Stimulated activated naive B cell treated with anti-CD40 and anti-IgM and Interleukin-4, amounts not matched to agents 10 μg/mL and 1 μg/mL and 100 μg/mL, for 72 hours (primary cell): ENCODE results near the gene PNPLA5.

Experiments used
- ATAC-seq, 2 donors: fragments of 150-1000 bp; cut with Tn5 transposase; replicated peaks; 2 replicates each; pipeline ENCODE4 v1.10.0; 2021; ENCODE audit warnings: moderate library complexity in 1 of 2
- DNase-seq: peaks from one replicate; pipeline ENCODE4 v3.0.0; 2021
- H3K27ac Mint-ChIP-seq: one replicate; pipeline ENCODE4 v1.8.0; 2022; ENCODE audit warnings: mild to moderate bottlenecking, mixed read lengths
- H3K27me3 Mint-ChIP-seq, 2 donors: one replicate each; pipeline ENCODE4 v1.8.0; 2022; ENCODE audit warnings: mixed read lengths in 2 of 2
- H3K36me3 Mint-ChIP-seq, 2 donors: one replicate each; pipeline ENCODE4 v1.8.0; 2022; ENCODE audit warnings: mixed read lengths in 2 of 2, mild to moderate bottlenecking in 1 of 2
- H3K4me1 Mint-ChIP-seq, 2 donors: one replicate each; pipeline ENCODE4 v1.8.0; 2022; ENCODE audit warnings: mixed read lengths in 2 of 2, mild to moderate bottlenecking in 1 of 2
- H3K4me3 Mint-ChIP-seq, 2 donors: one replicate each; pipeline ENCODE4 v1.8.0; 2022; ENCODE audit warnings: mild to moderate bottlenecking in 2 of 2, mixed read lengths in 2 of 2, moderate library complexity in 1 of 2
- H3K9me3 Mint-ChIP-seq, 2 donors: one replicate each; pipeline ENCODE4 v1.8.0; 2022; ENCODE audit warnings: mixed read lengths in 2 of 2, mild to moderate bottlenecking in 1 of 2

Gene PNPLA5

GRCh38 chr22:43860831-43861230 is 31.0 kb downstream of the PNPLA5 start:
- DNase-seq (no peak), ATAC-seq (no peak)
- H3K4me1 Mint-ChIP-seq, result peaks cover 0 to 4% of the 10 kb centered on the region in 2 donors
- H3K27me3 Mint-ChIP-seq, result peaks cover 66 to 72% of the 10 kb centered on the region in 2 donors
- no peak overlapping the region for H3K4me3 Mint-ChIP-seq
- no peak overlapping the region for H3K27ac Mint-ChIP-seq
- H3K9me3 Mint-ChIP-seq, result peaks cover 5 to 10% of the 10 kb centered on the region in 2 donors
- H3K36me3 Mint-ChIP-seq, result no peaks in the 10 kb centered on the region

GRCh38 chr22:43860126-43860525 is 31.7 kb downstream of the PNPLA5 start:
- peaks cover 68 to 71% of the 10 kb centered on the region in 2 donors for H3K27me3 Mint-ChIP-seq
- H3K36me3 Mint-ChIP-seq, result no peaks in the 10 kb centered on the region
- no peak for ATAC-seq
- no peak for DNase-seq
- peaks cover 7 to 10% of the 10 kb centered on the region in 2 donors for H3K9me3 Mint-ChIP-seq
- no peak overlapping the region for H3K27ac Mint-ChIP-seq
- H3K4me1 Mint-ChIP-seq, result peaks cover 0 to 4% of the 10 kb centered on the region in 2 donors
- no peak overlapping the region for H3K4me3 Mint-ChIP-seq

GRCh38 chr22:43859621-43860020 is 32.2 kb downstream of the PNPLA5 start:
- Mint-ChIP-seq H3K4me3 (no peak overlapping the region), H3K27me3 (peaks cover 66 to 68% of the 10 kb centered on the region in 2 donors), H3K9me3 (peaks cover 7 to 10% of the 10 kb centered on the region in 2 donors), H3K4me1 (peaks cover 0 to 4% of the 10 kb centered on the region in 2 donors), H3K27ac (no peak overlapping the region), H3K36me3 (no peaks in the 10 kb centered on the region)
- ATAC-seq, result no peak
- DNase-seq, result no peak

- H3K27me3 Mint-ChIP-seq, result peaks cover 66% of the 10 kb centered on the region in 2 donors
- H3K9me3 Mint-ChIP-seq, result peaks cover 7 to 10% of the 10 kb centered on the region in 2 donors
- H3K4me1 Mint-ChIP-seq, result peaks cover 0 to 4% of the 10 kb centered on the region in 2 donors
- H3K36me3 Mint-ChIP-seq, result no peaks in the 10 kb centered on the region
- DNase-seq (no peak), ATAC-seq (no peak)
- H3K27ac Mint-ChIP-seq, result no peak overlapping the region
- H3K4me3 Mint-ChIP-seq, result no peak overlapping the region
Measured at GRCh38 chr22:43859176-43859575, 32.6 kb downstream of the PNPLA5 start.

- Mint-ChIP-seq H3K27ac (no peak overlapping the region), H3K9me3 (peaks cover 7 to 10% of the 10 kb centered on the region in 2 donors), H3K27me3 (peaks cover 58% of the 10 kb centered on the region in 2 donors), H3K36me3 (no peaks in the 10 kb centered on the region), H3K4me3 (no peak overlapping the region), H3K4me1 (peaks cover 0 to 4% of the 10 kb centered on the region in 2 donors)
- DNase-seq (no peak), ATAC-seq (no peak)
Measured at GRCh38 chr22:43858156-43858895, 33.5 kb downstream of the PNPLA5 start.

GRCh38 chr22:43857367-43857766 is 34.4 kb downstream of the PNPLA5 start:
- Mint-ChIP-seq H3K27me3 (peaks cover 55 to 56% of the 10 kb centered on the region in 2 donors), H3K9me3 (peaks cover 7 to 10% of the 10 kb centered on the region in 2 donors), H3K4me3 (no peak overlapping the region), H3K27ac (no peak overlapping the region), H3K36me3 (no peaks in the 10 kb centered on the region), H3K4me1 (peaks cover 0 to 5% of the 10 kb centered on the region in 2 donors)
- DNase-seq, result no peak
- no peak for ATAC-seq

- H3K4me3 Mint-ChIP-seq, result no peak overlapping the region
- no peak for ATAC-seq
- no peak overlapping the region for H3K27ac Mint-ChIP-seq
- H3K4me1 Mint-ChIP-seq, result peaks cover 0 to 5% of the 10 kb centered on the region in 2 donors
- DNase-seq, result no peak
- peaks cover 53 to 57% of the 10 kb centered on the region in 2 donors for H3K27me3 Mint-ChIP-seq
- H3K36me3 Mint-ChIP-seq, result no peaks in the 10 kb centered on the region
- peaks cover 7 to 10% of the 10 kb centered on the region in 2 donors for H3K9me3 Mint-ChIP-seq
Measured at GRCh38 chr22:43855431-43855830, 36.4 kb downstream of the PNPLA5 start.

- Mint-ChIP-seq H3K9me3 (peaks cover 7 to 10% of the 10 kb centered on the region in 2 donors), H3K4me3 (no peak overlapping the region), H3K4me1 (peaks cover 0 to 5% of the 10 kb centered on the region in 2 donors), H3K36me3 (no peaks in the 10 kb centered on the region), H3K27me3 (peaks cover 47 to 54% of the 10 kb centered on the region in 2 donors), H3K27ac (no peak overlapping the region)
- no peak for ATAC-seq
- DNase-seq, result no peak
Measured at GRCh38 chr22:43854786-43855271, 37.0 kb downstream of the PNPLA5 start.

- Mint-ChIP-seq H3K4me3 (no peak overlapping the region), H3K4me1 (peaks cover 0 to 5% of the 10 kb centered on the region in 2 donors), H3K36me3 (no peaks in the 10 kb centered on the region), H3K27ac (no peak overlapping the region), H3K9me3 (peaks cover 7 to 10% of the 10 kb centered on the region in 2 donors), H3K27me3 (peaks cover 47 to 48% of the 10 kb centered on the region in 2 donors)
- ATAC-seq, result no peak
- no peak for DNase-seq
Measured at GRCh38 chr22:43854121-43854785, 37.6 kb downstream of the PNPLA5 start.

GRCh38 chr22:43853328-43853931 is 38.4 kb downstream of the PNPLA5 start:
- Mint-ChIP-seq H3K27ac (no peak overlapping the region), H3K9me3 (peaks cover 7 to 10% of the 10 kb centered on the region in 2 donors), H3K4me3 (no peak overlapping the region), H3K36me3 (no peaks in the 10 kb centered on the region), H3K27me3 (peaks cover 40 to 41% of the 10 kb centered on the region in 2 donors), H3K4me1 (peaks cover 0 to 2% of the 10 kb centered on the region in 2 donors)
- DNase-seq (no peak), ATAC-seq (no peak)

GRCh38 chr22:43852573-43853327 is 39.1 kb downstream of the PNPLA5 start:
- Mint-ChIP-seq H3K27ac (no peak overlapping the region), H3K4me3 (no peak overlapping the region), H3K36me3 (no peaks in the 10 kb centered on the region), H3K9me3 (peaks cover 7 to 10% of the 10 kb centered on the region in 2 donors), H3K27me3 (peaks cover 38 to 40% of the 10 kb centered on the region in 2 donors), H3K4me1 (peaks cover 0 to 2% of the 10 kb centered on the region in 2 donors)
- DNase-seq (no peak), ATAC-seq (no peak)

GRCh38 chr22:43851979-43852307 is 39.9 kb downstream of the PNPLA5 start:
- peaks cover 34 to 45% of the 10 kb centered on the region in 2 donors for H3K27me3 Mint-ChIP-seq

GRCh38 chr22:43851058-43851978 is 40.5 kb downstream of the PNPLA5 start:
- peaks cover 0 to 3% of the 10 kb centered on the region in 2 donors for H3K9me3 Mint-ChIP-seq
- peaks cover 0 to 2% of the 10 kb centered on the region in 2 donors for H3K4me1 Mint-ChIP-seq
- ATAC-seq (no peak), DNase-seq (no peak)
- peaks cover 32 to 45% of the 10 kb centered on the region in 2 donors for H3K27me3 Mint-ChIP-seq
- no peak overlapping the region for H3K27ac Mint-ChIP-seq
- H3K36me3 Mint-ChIP-seq, result no peaks in the 10 kb centered on the region
- no peak overlapping the region for H3K4me3 Mint-ChIP-seq

More at GRCh38 chr22:43851979-43852307, 39.9 kb downstream of the PNPLA5 start:
- no peak for DNase-seq
- Mint-ChIP-seq H3K4me3 (no peak overlapping the region), H3K27ac (no peak overlapping the region), H3K36me3 (no peaks in the 10 kb centered on the region), H3K9me3 (peaks cover 3 to 6% of the 10 kb centered on the region in 2 donors), H3K4me1 (peaks cover 0 to 2% of the 10 kb centered on the region in 2 donors)
- no peak for ATAC-seq
